GM10847 (cell line): ENCODE measurements around the gene GBA3.

Source experiments
- POLR2A ChIP-seq: IDR thresholded peaks from 2 replicates; pipeline ENCODE4 v1.6.1; 2011; ENCODE audit not compliant: insufficient read length; ENCODE audit errors: extremely low read depth

Gene GBA3

GRCh38 chr4:22692736-22693135 lies at the start of gene GBA3:
Gene GBA3, plus strand, starts transcription at chr4:22692937.
- no peak for TF ChIP-seq POLR2A

GRCh38 chr4:22643952-22644351 lies 48.8 kb upstream of the GBA3 start:
- TF ChIP-seq POLR2A = no peak

DNA sequence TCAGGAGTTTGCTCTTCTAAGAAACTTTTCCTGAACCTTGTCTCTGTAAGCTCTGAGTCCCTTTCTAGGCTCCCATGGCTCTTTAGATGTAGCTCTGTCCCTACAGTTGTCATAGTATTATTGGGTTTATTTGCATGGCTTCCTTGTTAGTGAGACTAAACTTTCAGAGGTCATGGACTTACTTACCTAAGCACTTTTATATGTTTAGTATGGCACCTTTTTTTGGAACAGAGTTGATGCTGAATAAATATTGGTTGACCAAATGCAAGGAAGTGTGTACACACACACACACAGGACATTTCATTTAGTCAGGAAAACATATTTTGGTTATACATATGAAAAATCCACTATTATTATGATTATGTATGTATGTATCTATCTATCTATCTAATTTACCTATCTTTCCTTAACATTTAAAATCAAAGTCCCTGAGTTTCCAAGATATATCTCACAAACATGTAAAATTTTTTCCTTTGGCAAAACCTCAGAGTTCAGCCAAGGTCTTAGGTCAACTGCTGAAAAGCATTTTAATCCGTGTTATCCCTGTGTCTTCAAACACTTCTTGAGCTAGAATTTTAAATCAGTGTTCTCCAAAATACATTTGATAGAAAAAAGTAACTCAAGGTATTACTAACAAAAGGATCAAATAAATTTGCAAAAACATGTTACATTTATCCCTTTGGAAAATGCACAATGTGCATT lies 47.1 kb upstream of the GBA3 start:
- no peak for TF ChIP-seq POLR2A

GRCh38 chr4:22648996-22649395 lies 43.7 kb upstream of the GBA3 start:
- TF ChIP-seq POLR2A = no peak

DNA sequence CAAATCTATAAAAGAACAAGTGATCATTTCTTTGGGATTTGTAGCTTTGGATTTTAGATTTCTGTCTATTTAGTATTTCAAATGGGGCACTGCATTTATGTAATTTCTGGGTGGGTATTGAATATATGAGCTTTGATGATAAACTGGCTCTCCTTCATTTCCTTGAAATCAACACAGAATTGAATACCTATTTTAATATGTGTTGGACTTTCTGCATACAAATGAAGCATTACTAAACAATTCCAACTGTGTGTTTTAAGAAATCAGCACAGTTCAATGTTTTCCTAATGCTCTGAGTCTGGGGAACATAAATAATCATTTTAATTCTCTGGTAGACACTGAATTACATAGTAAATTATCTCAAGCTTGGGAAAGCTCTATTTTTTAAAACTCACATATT lies 42.0 kb upstream of the GBA3 start:
- TF ChIP-seq POLR2A = no peak

DNA sequence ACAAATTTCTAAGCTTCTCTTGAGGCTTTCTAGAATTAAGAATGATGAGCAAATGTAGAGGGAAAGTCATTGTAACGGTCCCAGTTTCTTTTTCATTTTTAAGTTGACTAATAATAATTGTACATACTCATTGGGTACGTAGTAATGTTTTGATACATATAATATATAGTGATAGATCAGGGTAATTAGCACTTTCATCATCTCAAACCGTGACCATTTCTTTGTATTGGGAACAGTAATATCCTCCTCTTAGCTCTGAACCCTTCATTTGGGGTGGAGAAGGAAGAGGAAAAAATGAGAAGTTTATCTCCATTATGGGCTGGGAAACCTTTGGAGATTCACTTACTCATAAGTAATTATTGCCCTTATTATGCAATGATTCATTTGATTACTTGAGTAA lies 39.0 kb upstream of the GBA3 start:
- no peak for TF ChIP-seq POLR2A

- no peak for TF ChIP-seq POLR2A
Measured at GRCh38 chr4:22661443-22661842, 31.3 kb upstream of the GBA3 start.

GRCh38 chr4:22667332-22667940 lies 25.3 kb upstream of the GBA3 start:
- TF ChIP-seq POLR2A = no peak

DNA sequence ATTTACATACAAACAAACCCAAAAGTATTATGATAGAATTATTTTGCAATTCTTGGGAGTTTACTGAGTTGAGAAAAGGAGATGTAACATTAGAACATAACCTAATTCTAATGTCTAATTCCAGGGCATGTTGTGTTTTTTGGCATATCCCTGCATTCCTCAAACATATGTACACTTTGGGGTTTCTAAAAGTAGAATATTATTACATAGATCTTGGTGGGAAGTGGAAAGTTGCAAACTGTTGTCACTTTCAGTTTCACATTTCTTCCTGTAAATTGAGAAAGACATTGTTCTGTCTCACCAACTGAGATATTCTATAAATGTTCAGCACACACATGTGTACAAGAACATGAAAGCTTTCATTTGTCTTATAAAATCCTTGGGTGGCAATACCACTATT lies 24.4 kb upstream of the GBA3 start:
- TF ChIP-seq POLR2A = no peak

GRCh38 chr4:22668702-22669101 lies 24.0 kb upstream of the GBA3 start:
- no peak for TF ChIP-seq POLR2A

DNA sequence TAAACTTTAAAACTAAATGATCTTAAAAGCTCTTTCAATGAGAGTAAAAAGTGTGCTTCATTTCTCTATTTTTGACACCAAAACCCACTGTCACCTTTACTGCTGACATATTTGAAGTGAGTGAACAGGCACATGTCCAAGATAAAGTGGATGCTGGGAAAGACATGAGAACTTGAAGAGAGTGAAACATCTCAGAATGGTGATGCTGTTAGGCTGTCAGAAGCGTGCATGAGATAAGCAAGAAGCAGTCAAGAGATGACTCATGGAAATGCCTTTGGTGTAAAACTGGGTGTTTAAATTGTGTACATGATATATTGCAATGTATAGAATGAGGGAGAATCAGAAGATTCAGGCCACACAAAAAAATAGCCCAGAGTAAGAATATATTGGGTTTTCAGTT lies 21.8 kb upstream of the GBA3 start:
- no peak for TF ChIP-seq POLR2A

GRCh38 chr4:22672519-22672918 lies 20.2 kb upstream of the GBA3 start:
- no peak for TF ChIP-seq POLR2A

- no peak for TF ChIP-seq POLR2A
Measured at GRCh38 chr4:22672944-22673343, 19.8 kb upstream of the GBA3 start.

- no peak for TF ChIP-seq POLR2A
Measured at GRCh38 chr4:22674700-22675099, 18.0 kb upstream of the GBA3 start.

- TF ChIP-seq POLR2A = no peak
Measured at GRCh38 chr4:22676063-22676462, 16.7 kb upstream of the GBA3 start.

GRCh38 chr4:22677780-22678179 lies 15.0 kb upstream of the GBA3 start:
- TF ChIP-seq POLR2A = no peak
